Suppressor macrophage (primary cell): ENCODE data around the gene SAMD10.
A peak's percentile ranks its signal among the peaks of the same experiment; 100 is the strongest.
"Not testable (repeated sequence)": the region's sequence is repeated elsewhere in the genome, so short reads cannot be mapped to it uniquely, and the experiment has no call there.

Experiments used
- DNase-seq, 4 experiments: peaks; one replicate each; pipeline ENCODE4 v3.0.0-alpha.2; 2020 to 2022
- total RNA-seq, 17 experiments: gene quantifications; one replicate each; lab custom pipeline; 2026; ENCODE audit warnings: mixed read lengths in 6 of 17, inconsistent platforms in 3 of 17; lab: John Stamatoyannopoulos, UW

Gene SAMD10
- 0.07 to 1.8 (median 0.58) reads per million in 17 experiments for total RNA-seq

DNA sequence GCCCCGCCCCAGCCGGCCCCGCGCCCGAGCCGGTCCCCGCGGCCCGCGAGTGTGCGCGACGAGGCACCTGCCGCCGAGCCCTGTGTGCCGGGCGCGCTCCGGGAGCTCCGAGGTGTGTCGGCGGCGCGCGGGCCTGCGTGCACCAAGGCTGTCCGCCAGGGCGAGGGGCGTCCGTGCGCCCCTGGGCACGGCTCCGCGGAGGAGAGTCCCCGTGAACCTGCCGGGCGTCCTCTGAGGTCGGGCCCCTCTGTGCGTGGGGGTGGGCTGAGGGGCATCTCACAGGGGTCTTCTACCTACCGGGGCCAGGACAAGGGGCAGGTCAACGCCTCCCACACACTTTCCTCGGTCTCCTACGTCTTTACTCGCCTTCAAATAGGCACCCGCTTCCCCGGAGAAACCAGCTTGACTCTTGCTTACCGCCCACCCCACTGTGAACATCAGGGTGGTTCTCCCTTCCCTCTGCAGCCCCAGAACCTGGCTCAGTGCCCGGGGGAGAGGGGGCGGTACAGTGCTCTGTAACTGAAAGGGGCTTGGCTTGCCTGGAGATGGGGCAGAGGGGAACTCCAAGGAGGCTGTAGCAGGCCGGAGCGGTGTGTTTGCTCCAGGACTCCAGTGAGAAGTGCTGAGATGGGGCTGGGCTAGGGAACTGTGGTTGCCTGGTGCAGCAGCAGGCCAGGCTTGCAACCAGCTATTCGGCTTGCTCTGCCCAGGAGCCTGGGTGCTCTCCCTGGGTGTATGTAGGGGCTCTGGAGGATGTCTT lies at the start of gene SAMD10:
TSS of gene SAMD10 (minus strand) at position 86 of the 760 bp plus-strand sequence. CDS start 175 bp downstream, outside the sequence.
- DNase-seq, result peak; percentile 89 to 94 (median 92)

DNA sequence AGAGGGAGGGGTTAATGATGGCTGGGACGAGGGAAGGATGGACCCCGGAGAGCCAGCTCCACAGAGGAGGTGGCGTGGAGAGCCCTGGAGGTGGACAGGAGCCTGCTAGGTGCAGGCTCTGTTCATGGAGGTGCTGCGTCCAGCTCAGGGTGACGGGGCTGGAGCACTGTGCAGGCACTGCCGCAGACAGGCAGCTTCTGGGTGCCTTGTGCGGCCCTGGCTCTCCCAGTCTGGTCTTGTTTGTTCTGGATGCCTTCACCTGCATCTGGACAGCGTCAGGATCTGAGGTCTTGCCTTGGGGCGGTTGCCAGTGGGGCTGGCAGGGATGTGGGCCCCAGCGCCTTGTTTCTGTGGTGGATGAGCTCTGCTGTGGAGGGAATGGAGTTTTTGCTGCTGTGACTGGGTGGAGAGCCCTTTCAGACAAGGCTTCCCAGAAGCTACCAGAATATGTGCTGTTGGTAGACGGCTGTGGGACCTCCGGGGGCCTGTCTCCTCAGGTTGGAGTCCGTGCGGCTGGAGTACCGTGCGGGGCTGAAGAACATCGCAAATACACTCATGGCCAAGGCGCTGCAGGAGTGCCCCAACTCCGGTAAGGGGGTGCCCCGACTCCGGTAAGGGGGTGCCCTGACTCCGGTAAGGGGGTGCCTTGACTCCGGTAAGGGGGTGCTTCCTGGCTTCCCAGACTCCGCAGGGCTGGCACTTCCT lies 48.7 kb upstream of the SAMD10 start:
- no peak for DNase-seq

- no peak for DNase-seq
These were observed 46.5 kb upstream of the SAMD10 start for GRCh38 chr20:64025826-64026412.

- no peak for DNase-seq
These were observed 45.8 kb upstream of the SAMD10 start for GRCh38 chr20:64025101-64025825.

DNA sequence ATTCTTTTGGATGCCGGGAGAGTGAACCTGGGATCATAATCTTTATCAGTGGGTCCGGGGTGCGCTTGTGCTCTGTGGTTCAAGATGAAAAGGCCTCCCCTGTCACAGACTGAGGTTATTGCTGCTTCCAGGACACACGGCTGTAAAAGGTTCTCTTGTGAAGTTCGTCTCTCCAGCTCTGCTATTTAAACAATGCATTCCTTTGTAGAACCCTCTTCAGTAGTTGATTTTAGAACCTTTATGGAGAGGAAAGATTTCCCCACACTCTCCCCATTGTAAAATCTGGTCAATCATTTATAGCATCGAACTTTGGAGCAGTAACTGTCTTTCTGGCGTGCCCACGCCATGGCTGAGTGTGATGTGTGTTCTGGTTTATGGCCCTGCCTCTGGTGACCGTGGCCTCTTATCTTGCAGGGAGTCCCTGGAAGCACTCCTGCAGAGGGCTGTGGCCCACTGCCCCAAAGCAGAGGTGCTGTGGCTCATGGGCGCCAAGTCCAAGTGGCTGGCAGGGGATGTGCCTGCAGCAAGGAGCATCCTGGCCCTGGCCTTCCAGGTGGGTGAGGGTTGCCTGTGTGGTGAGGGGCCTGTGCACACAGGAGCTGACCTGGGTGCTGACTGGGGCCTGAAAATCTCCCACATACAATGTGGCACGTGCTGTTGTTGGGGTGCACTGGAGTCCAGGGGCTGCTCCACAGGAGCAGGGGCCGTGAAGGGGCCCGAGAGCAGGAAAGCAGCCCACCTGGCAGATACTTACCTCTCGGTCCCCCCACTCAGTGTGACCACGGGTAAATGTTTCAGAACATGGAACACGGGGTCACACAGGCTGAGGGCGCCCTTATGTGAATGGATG lies 44.9 kb upstream of the SAMD10 start:
- DNase-seq, result no peak

GRCh38 chr20:64023361-64024140 lies 44.1 kb upstream of the SAMD10 start:
- no peak for DNase-seq

- DNase-seq, result no peak
These were observed 43.4 kb upstream of the SAMD10 start for GRCh38 chr20:64022671-64023360.

GRCh38 chr20:64021124-64021975 lies 41.9 kb upstream of the SAMD10 start:
- no peak for DNase-seq

DNA sequence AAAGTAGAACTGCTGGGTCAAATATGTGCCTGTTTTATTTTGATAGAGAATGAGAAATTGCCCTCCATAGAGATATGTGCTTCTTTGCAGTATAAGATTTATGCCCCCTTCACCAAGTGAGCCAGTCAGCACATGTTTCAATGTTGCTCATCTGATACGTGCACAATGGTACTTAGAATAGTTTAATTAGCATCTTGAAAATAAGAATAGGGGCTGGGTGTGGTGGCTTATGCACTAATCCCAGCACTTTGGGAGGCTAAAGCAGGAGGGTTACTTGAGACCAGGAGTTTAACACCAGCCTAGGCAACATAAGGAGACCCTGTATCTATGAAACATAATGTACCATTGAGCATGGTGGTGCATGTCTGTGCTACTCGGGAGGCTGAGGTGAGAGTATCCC lies 36.2 kb upstream of the SAMD10 start:
- no peak for DNase-seq

GRCh38 chr20:64012385-64013154 lies 33.1 kb upstream of the SAMD10 start:
- not testable (repeated sequence) for DNase-seq

- DNase-seq, result no peak
These were observed 31.9 kb upstream of the SAMD10 start for GRCh38 chr20:64011366-64011779.

GRCh38 chr20:64010711-64011237 lies 31.3 kb upstream of the SAMD10 start:
- no peak for DNase-seq

GRCh38 chr20:64009811-64010387 lies 30.5 kb upstream of the SAMD10 start:
- DNase-seq, result no peak

DNA sequence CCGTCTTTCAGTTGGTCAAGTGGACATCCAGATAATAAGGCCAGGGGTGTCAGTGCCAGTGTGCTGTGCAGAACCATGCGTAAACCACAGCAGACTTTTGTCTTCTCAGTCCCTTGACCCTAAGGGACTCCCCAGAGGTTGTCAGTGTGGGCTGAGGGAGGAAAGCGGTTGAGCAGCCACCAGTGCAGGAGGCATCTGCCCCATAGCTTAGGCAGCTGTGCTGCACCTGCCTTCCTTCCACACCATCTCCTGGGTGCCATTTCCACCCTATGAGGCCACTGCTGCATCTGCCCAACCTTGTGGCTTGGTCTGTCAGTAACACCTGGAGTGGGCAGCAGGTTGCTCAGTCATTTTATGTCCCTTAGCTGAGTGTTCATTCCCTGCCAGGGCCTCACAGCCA lies 27.5 kb upstream of the SAMD10 start:
- no peak for DNase-seq

- no peak for DNase-seq
These were observed 27.0 kb upstream of the SAMD10 start for GRCh38 chr20:64006490-64006889.

- no peak for DNase-seq
These were observed 26.0 kb upstream of the SAMD10 start for GRCh38 chr20:64005394-64005793.

GRCh38 chr20:64003960-64004725 lies 24.7 kb upstream of the SAMD10 start:
- no peak for DNase-seq
